Forelimb muscle (tissue), 1 donor: Measurements from ENCODE around the gene CDK2AP2. TPM values are rescaled to one million over a fixed set of nuclear protein-coding genes. Genes with fewer than 3 reads are reported as not detected.
"Not testable (repeated sequence)": the region's sequence is repeated elsewhere in the genome, so short reads cannot be mapped to it uniquely, and the experiment has no call there.

Source experiments
- DNase-seq: peaks from one replicate; pipeline ENCODE4 v3.0.0-alpha.2; 2013; ENCODE audit warnings: low read depth
- polyA plus RNA-seq: library from polyadenylated mRNA; unstranded; fragments of 120-200 nt; gene quantifications from one replicate; pipeline ENCODE4 v1.2.1, GENCODE V29; 2013; ENCODE audit not compliant: insufficient read length

Gene CDK2AP2
- polyA plus RNA-seq, 1 donor: 16.2 TPM

- no peak for DNase-seq
Observed at GRCh38 chr11:67466367-67466766, 41.6 kb downstream of the CDK2AP2 start.

GRCh38 chr11:67465530-67465929 lies 42.4 kb downstream of the CDK2AP2 start:
- not testable (repeated sequence) for DNase-seq

- DNase-seq: no peak
Observed at GRCh38 chr11:67465189-67465510, 42.8 kb downstream of the CDK2AP2 start.

DNA sequence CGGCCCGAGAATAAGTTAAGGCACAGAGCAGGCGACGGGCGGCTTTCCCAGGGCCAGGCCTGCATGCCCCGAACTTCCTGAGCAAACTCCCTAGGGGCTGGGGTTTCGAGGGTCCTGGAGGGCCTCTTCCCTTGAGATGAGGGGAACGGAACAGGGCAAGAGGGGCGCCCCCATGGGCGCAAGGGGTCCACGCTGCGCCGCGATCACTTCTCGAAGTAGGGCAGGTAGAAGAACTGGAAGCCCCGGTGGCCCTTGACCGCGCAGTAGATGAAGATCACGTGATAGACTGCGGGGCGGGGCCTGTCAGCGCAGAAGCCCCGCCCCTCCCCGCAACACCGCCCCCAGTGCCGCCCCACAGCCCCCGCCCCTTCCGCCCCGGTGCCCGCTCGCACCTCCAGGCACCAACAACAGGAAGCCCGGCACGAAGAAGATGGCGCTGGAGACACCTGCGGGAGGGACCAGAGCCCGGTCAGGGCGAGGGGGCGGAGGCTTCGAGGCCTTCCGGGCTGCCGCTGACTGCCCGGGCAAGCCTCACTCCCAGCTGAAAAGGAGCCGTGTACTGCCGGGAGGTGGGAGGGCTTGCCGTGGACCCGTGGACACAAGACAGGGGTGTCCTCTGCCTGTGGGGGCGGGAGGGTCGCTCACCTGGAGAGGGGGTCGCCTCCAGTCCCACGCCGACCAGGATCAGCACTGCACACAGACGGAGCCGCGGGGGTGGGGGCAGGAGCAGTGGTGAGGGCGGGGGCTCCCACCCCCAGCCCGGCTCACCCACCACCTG lies 43.4 kb downstream of the CDK2AP2 start:
- DNase-seq: no peak

- DNase-seq: no peak
Observed at GRCh38 chr11:67463680-67464410, 44.1 kb downstream of the CDK2AP2 start.

DNA sequence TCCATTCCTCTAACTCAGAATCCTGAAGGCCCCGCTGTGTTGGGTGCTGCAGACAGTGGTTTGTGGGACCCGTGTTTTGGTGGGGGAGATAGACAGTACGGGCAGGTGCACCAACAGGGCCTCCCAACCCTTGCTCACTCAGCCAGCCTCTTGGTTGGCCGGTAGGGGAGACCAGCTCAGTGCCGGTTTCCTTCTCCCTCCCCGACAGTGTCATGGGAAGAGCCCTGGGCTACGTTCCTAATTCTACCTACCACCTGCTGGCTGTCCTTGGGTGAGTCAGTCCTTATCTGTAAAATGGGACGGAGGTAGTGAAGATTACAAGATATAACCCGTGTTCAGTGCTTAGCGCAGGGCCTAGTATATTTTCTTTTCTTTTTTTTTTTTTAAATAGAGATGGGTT lies 44.8 kb downstream of the CDK2AP2 start:
- no peak for DNase-seq

- DNase-seq: no peak
Observed at GRCh38 chr11:67458266-67458665, 49.7 kb downstream of the CDK2AP2 start.

DNA sequence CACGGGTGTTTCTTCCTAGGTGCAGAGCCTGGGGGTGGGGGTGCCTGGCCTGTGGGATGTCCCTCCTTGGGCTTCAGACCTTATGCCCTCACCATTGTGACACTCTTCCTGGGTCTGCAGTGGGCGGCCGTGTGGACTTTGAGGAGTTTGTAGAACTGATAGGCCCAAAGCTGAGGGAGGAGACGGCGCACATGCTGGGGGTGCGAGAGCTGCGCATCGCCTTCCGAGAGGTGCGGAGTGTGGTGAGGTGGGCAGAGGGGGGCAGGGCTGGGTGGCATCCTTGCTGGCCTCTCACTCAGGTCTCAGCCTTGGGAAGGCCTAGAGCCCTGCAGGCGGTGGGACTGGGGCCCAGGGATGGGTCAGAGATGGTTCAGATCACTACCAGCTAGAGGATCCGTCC lies 50.5 kb downstream of the CDK2AP2 start:
- no peak for DNase-seq

Other genes with a start within 250 kb of the CDK2AP2 start
- gene GRK2, start 241.7 kb downstream of the CDK2AP2 start, polyA plus RNA-seq: 45.9 TPM
- 29.3 TPM for gene ANKRD13D, start 218.9 kb downstream of the CDK2AP2 start, polyA plus RNA-seq
- gene SSH3, start 204.6 kb downstream of the CDK2AP2 start, polyA plus RNA-seq: 17.6 TPM
- 31.9 TPM for gene POLD4, start 154.6 kb downstream of the CDK2AP2 start, polyA plus RNA-seq
- 3.6 TPM for gene CLCF1, start 134.6 kb downstream of the CDK2AP2 start, polyA plus RNA-seq
- 8.2 TPM for gene RAD9A, start 116.2 kb downstream of the CDK2AP2 start, polyA plus RNA-seq
- gene PPP1CA, start 106.3 kb downstream of the CDK2AP2 start, polyA plus RNA-seq: 123 TPM
- gene TBC1D10C, start 104.1 kb downstream of the CDK2AP2 start, polyA plus RNA-seq: 6.6 TPM
- 73.3 TPM for gene CARNS1, start 92.5 kb downstream of the CDK2AP2 start, polyA plus RNA-seq
- 32.0 TPM for gene RPS6KB2, start 79.7 kb downstream of the CDK2AP2 start, polyA plus RNA-seq
- gene PTPRCAP, start 70.5 kb downstream of the CDK2AP2 start, polyA plus RNA-seq: 1.1 TPM
- 26.2 TPM for gene CORO1B, start 64.7 kb downstream of the CDK2AP2 start, polyA plus RNA-seq
- gene GPR152, start 55.4 kb downstream of the CDK2AP2 start, polyA plus RNA-seq: not detected
- 1.1 TPM for gene CABP4, start 52.8 kb downstream of the CDK2AP2 start, polyA plus RNA-seq
- 53.4 TPM for gene TMEM134, start 38.9 kb downstream of the CDK2AP2 start, polyA plus RNA-seq
- 42.0 TPM for gene AIP, start 25.1 kb downstream of the CDK2AP2 start, polyA plus RNA-seq
- gene PITPNM1, start 2.8 kb downstream of the CDK2AP2 start, polyA plus RNA-seq: 6.3 TPM
- gene CABP2, start 15.3 kb upstream of the CDK2AP2 start, polyA plus RNA-seq: not detected
- 200 TPM for gene GSTP1, start 75.7 kb upstream of the CDK2AP2 start, polyA plus RNA-seq
- gene NDUFV1, start 98.8 kb upstream of the CDK2AP2 start, polyA plus RNA-seq: 151 TPM
- 3.7 TPM for gene NUDT8, start 121.8 kb upstream of the CDK2AP2 start, polyA plus RNA-seq
- gene TBX10, start 131.6 kb upstream of the CDK2AP2 start, polyA plus RNA-seq: not detected
- gene ACY3, start 142.6 kb upstream of the CDK2AP2 start, polyA plus RNA-seq: 0.63 TPM
- not detected for gene ALDH3B2, start 166.5 kb upstream of the CDK2AP2 start, polyA plus RNA-seq